ENCODE measurements around the gene METTL5.
"Not testable (repeated sequence)": the region's sequence is repeated elsewhere in the genome, so short reads cannot be mapped to it uniquely, and the experiment has no call there.

Gene METTL5

GRCh38 chr2:169824373-169825333, at the start of gene METTL5:
Gene METTL5, minus strand, starts transcription at chr2:169824905. Its CDS starts 308 bp downstream, at chr2:169824597.
- peak; percentile 93 for DNase-seq

GRCh38 chr2:169871994-169872393, 47.3 kb upstream of the METTL5 start:
- DNase-seq: no peak

- DNase-seq: not testable (repeated sequence)
Observed at GRCh38 chr2:169871369-169871768, 46.7 kb upstream of the METTL5 start.

GRCh38 chr2:169868951-169869350, 44.2 kb upstream of the METTL5 start:
- no peak for DNase-seq

GRCh38 chr2:169867579-169867978, 42.9 kb upstream of the METTL5 start:
- no peak for DNase-seq

GRCh38 chr2:169866230-169866629, 41.5 kb upstream of the METTL5 start:
- not testable (repeated sequence) for DNase-seq

- DNase-seq: no peak
Observed at GRCh38 chr2:169865492-169865891, 40.8 kb upstream of the METTL5 start.

- no peak for DNase-seq
Observed at GRCh38 chr2:169862816-169863215, 38.1 kb upstream of the METTL5 start.

GRCh38 chr2:169860149-169860548, 35.4 kb upstream of the METTL5 start:
- DNase-seq: no peak

- DNase-seq: no peak
Observed at GRCh38 chr2:169859423-169859822, 34.7 kb upstream of the METTL5 start.

- not testable (repeated sequence) for DNase-seq
Observed at GRCh38 chr2:169855281-169856258, 30.9 kb upstream of the METTL5 start.

- DNase-seq: no peak
Observed at GRCh38 chr2:169853041-169853668, 28.4 kb upstream of the METTL5 start.

- DNase-seq: no peak
Observed at GRCh38 chr2:169849710-169850109, 25.0 kb upstream of the METTL5 start.

GRCh38 chr2:169848959-169849693, 24.4 kb upstream of the METTL5 start:
- DNase-seq: not testable (repeated sequence)

- no peak for DNase-seq
Observed at GRCh38 chr2:169845016-169845415, 20.3 kb upstream of the METTL5 start.

GRCh38 chr2:169841625-169842024, 16.9 kb upstream of the METTL5 start:
- not testable (repeated sequence) for DNase-seq

GRCh38 chr2:169840747-169841142, 16.0 kb upstream of the METTL5 start:
- DNase-seq: no peak

- DNase-seq: no peak
Observed at GRCh38 chr2:169839954-169840746, 15.4 kb upstream of the METTL5 start.

GRCh38 chr2:169838743-169839489, 14.2 kb upstream of the METTL5 start:
- DNase-seq: no peak

- no peak for DNase-seq
Observed at GRCh38 chr2:169834401-169834800, 9.7 kb upstream of the METTL5 start.
